Neural cell (in vitro differentiated cells): ENCODE data around the gene TERB2.
"Not testable (repeated sequence)": the region's sequence is repeated elsewhere in the genome, so short reads cannot be mapped to it uniquely, and the experiment has no call there.

Source experiments
- EP300 ChIP-seq: fragments of 450-650 bp; conservative IDR thresholded peaks from 2 replicates; pipeline ENCODE4 v1.6.1; 2014; ENCODE audit warnings: antibody characterized with exemption, mild to moderate bottlenecking, moderate library complexity; ENCODE audit not compliant: poor library complexity, severe bottlenecking
- POLR2AphosphoS5 ChIP-seq: IDR thresholded peaks from 2 replicates; pipeline ENCODE4 v1.6.1; 2012
- RAD21 ChIP-seq: fragments of 450-650 bp; conservative IDR thresholded peaks from 2 replicates; pipeline ENCODE4 v1.6.1; 2014; ENCODE audit warnings: antibody characterized with exemption, mild to moderate bottlenecking, moderate library complexity
- SMC3 ChIP-seq: fragments of 450-650 bp; conservative IDR thresholded peaks from 2 replicates; pipeline ENCODE4 v1.6.1; 2014; ENCODE audit warnings: antibody characterized with exemption, mild to moderate bottlenecking, moderate library complexity; ENCODE audit not compliant: poor library complexity
- TAF1 ChIP-seq: IDR thresholded peaks from 2 replicates; pipeline ENCODE4 v1.6.1; 2012; ENCODE audit warnings: low read depth
- TF ChIP-seq, protein P1 (sequence below): fragments of 450-650 bp; IDR thresholded peaks from 2 replicates; pipeline ENCODE4 v1.5.1; 2014; ENCODE audit warnings: antibody characterized with exemption, mild to moderate bottlenecking, moderate library complexity; ENCODE audit not compliant: poor library complexity, severe bottlenecking
- TF ChIP-seq, protein P2 (sequence below): IDR thresholded peaks from 2 replicates; pipeline ENCODE4 v1.6.1; 2012; ENCODE audit warnings: borderline replicate concordance

DNA sequence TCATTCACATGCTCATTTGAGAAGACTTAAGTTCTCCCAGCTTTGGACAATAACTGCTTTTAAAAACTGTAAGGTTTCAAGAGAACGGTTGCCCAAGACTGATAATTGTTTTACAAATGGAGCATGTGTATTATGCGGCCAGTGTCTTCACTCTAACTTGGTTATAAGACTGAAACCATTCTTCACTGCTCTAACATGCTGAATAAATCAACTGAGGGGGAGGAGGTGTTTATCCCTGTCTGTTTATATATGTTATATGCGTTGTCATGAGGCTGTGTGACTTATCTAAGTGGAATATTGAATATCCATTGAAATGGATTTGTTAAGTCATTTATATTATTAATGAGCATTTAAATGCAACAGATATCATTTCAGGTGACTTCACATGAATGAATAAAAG is 41.1 kb downstream of the TERB2 start:
- not testable (repeated sequence) for TF ChIP-seq POLR2AphosphoS5, TAF1, EP300, RAD21, SMC3
- TF ChIP-seq, protein P1, sequence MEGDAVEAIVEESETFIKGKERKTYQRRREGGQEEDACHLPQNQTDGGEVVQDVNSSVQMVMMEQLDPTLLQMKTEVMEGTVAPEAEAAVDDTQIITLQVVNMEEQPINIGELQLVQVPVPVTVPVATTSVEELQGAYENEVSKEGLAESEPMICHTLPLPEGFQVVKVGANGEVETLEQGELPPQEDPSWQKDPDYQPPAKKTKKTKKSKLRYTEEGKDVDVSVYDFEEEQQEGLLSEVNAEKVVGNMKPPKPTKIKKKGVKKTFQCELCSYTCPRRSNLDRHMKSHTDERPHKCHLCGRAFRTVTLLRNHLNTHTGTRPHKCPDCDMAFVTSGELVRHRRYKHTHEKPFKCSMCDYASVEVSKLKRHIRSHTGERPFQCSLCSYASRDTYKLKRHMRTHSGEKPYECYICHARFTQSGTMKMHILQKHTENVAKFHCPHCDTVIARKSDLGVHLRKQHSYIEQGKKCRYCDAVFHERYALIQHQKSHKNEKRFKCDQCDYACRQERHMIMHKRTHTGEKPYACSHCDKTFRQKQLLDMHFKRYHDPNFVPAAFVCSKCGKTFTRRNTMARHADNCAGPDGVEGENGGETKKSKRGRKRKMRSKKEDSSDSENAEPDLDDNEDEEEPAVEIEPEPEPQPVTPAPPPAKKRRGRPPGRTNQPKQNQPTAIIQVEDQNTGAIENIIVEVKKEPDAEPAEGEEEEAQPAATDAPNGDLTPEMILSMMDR, result not testable (repeated sequence)
- TF ChIP-seq, protein P2, sequence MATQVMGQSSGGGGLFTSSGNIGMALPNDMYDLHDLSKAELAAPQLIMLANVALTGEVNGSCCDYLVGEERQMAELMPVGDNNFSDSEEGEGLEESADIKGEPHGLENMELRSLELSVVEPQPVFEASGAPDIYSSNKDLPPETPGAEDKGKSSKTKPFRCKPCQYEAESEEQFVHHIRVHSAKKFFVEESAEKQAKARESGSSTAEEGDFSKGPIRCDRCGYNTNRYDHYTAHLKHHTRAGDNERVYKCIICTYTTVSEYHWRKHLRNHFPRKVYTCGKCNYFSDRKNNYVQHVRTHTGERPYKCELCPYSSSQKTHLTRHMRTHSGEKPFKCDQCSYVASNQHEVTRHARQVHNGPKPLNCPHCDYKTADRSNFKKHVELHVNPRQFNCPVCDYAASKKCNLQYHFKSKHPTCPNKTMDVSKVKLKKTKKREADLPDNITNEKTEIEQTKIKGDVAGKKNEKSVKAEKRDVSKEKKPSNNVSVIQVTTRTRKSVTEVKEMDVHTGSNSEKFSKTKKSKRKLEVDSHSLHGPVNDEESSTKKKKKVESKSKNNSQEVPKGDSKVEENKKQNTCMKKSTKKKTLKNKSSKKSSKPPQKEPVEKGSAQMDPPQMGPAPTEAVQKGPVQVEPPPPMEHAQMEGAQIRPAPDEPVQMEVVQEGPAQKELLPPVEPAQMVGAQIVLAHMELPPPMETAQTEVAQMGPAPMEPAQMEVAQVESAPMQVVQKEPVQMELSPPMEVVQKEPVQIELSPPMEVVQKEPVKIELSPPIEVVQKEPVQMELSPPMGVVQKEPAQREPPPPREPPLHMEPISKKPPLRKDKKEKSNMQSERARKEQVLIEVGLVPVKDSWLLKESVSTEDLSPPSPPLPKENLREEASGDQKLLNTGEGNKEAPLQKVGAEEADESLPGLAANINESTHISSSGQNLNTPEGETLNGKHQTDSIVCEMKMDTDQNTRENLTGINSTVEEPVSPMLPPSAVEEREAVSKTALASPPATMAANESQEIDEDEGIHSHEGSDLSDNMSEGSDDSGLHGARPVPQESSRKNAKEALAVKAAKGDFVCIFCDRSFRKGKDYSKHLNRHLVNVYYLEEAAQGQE, result not testable (repeated sequence)
